Measurements from ENCODE around the gene OR52M1. TPM values are rescaled to one million over a fixed set of nuclear protein-coding genes. Genes with fewer than 3 reads are reported as not detected.

OR52M1 gene
- total RNA-seq, 4 donors from 2014 or later = not detected

- Histone ChIP-seq H3K9me3 (no peaks in the 10 kb centered on the region), H3K36me3 (no peaks in the 10 kb centered on the region), H3K4me3 (no peak overlapping the region), H3K27ac (no peak overlapping the region), H3K4me1 (no peaks in the 10 kb centered on the region), H3K27me3 (no peaks in the 10 kb centered on the region)
- DNase-seq = no peak
- TF ChIP-seq POLR2A (IDR thresholded peaks at IDR 0.05) = no peak
- TF ChIP-seq CTCF (IDR thresholded peaks at IDR 0.05) = no peak
Measured at GRCh38 chr11:4569075-4569474, 24.1 kb downstream of the OR52M1 start.

- no peak for DNase-seq
- no peaks in the 10 kb centered on the region for H3K9me3 ChIP-seq
- TF ChIP-seq POLR2A (IDR thresholded peaks at IDR 0.05) (no peak), CTCF (IDR thresholded peaks at IDR 0.05) (no peak)
- H3K27ac ChIP-seq = no peak overlapping the region
- H3K27me3 ChIP-seq = no peaks in the 10 kb centered on the region
- H3K36me3 ChIP-seq = no peaks in the 10 kb centered on the region
- no peaks in the 10 kb centered on the region for H3K4me1 ChIP-seq
- no peak overlapping the region for H3K4me3 ChIP-seq
Measured at GRCh38 chr11:4576880-4577279, 31.9 kb downstream of the OR52M1 start.

GRCh38 chr11:4577761-4578160 is 32.8 kb downstream of the OR52M1 start:
- DNase-seq = no peak
- TF ChIP-seq CTCF (IDR thresholded peaks at IDR 0.05) (no peak), POLR2A (IDR thresholded peaks at IDR 0.05) (no peak)
- H3K27ac ChIP-seq = no peak overlapping the region
- no peak overlapping the region for H3K4me3 ChIP-seq
- H3K9me3 ChIP-seq = no peaks in the 10 kb centered on the region
- no peaks in the 10 kb centered on the region for H3K36me3 ChIP-seq
- no peaks in the 10 kb centered on the region for H3K27me3 ChIP-seq
- H3K4me1 ChIP-seq = no peaks in the 10 kb centered on the region

GRCh38 chr11:4578624-4579023 is 33.6 kb downstream of the OR52M1 start:
- Histone ChIP-seq H3K36me3 (no peaks in the 10 kb centered on the region), H3K4me1 (no peaks in the 10 kb centered on the region), H3K4me3 (no peak overlapping the region), H3K27me3 (no peaks in the 10 kb centered on the region), H3K9me3 (no peaks in the 10 kb centered on the region), H3K27ac (no peak overlapping the region)
- TF ChIP-seq CTCF (IDR thresholded peaks at IDR 0.05) (no peak), POLR2A (IDR thresholded peaks at IDR 0.05) (no peak)
- DNase-seq = no peak

GRCh38 chr11:4580124-4580523 is 35.1 kb downstream of the OR52M1 start:
- Histone ChIP-seq H3K27me3 (no peaks in the 10 kb centered on the region), H3K4me3 (no peak overlapping the region), H3K4me1 (no peaks in the 10 kb centered on the region), H3K27ac (no peak overlapping the region), H3K9me3 (no peaks in the 10 kb centered on the region), H3K36me3 (no peaks in the 10 kb centered on the region)
- DNase-seq = no peak
- TF ChIP-seq CTCF (IDR thresholded peaks at IDR 0.05) = no peak
- no peak for TF ChIP-seq POLR2A (IDR thresholded peaks at IDR 0.05)

- no peak for DNase-seq
- no peak within 1 kb of the TSS for H3K27ac ChIP-seq
- H3K4me1 ChIP-seq = no peaks in the 10 kb centered on the region
- no peaks in the 10 kb centered on the region for H3K9me3 ChIP-seq
- no peak within 1 kb of the TSS for H3K4me3 ChIP-seq
- no peaks in the 10 kb centered on the region for H3K36me3 ChIP-seq
- TF ChIP-seq POLR2A (IDR thresholded peaks at IDR 0.05) (no peak), CTCF (IDR thresholded peaks at IDR 0.05) (no peak)
- H3K27me3 ChIP-seq = no peaks in the 10 kb centered on the region
Measured at GRCh38 chr11:4581443-4581842, 36.5 kb downstream of the OR52M1 start, which contains the start of gene OR52I2. OR52I2 (plus strand) TSS chr11:4581743.
